Thymus (tissue), 11 donors: ENCODE results near the gene SFXN5. TPM values are rescaled to one million over a fixed set of nuclear protein-coding genes. Genes with fewer than 3 reads are reported as not detected.

Experiments used
- DNase-seq, 9 donors: peaks; one replicate each; pipeline ENCODE4 v3.0.0-alpha.2; 2013; ENCODE audit warnings: low spot score in 9 of 9, low read depth in 6 of 9, missing footprints in 1 of 9
- H3K27ac ChIP-seq, 2 donors: one replicate each; pipeline ENCODE4 v1.5.1; 2013; ENCODE audit warnings: control low read depth in 1 of 2, low read depth in 1 of 2, low read length in 1 of 2, mild to moderate bottlenecking in 1 of 2, moderate library complexity in 1 of 2
- H3K27me3 ChIP-seq, 2 donors: one replicate each; pipeline ENCODE4 v1.5.1; 2013; ENCODE audit warnings: low read length in 1 of 2; ENCODE audit not compliant: control insufficient read depth in 2 of 2, insufficient read depth in 1 of 2
- H3K36me3 ChIP-seq, 2 donors: one replicate each; pipeline ENCODE4 v1.5.1; 2013; ENCODE audit warnings: low read length in 1 of 2, mild to moderate bottlenecking in 1 of 2, moderate library complexity in 1 of 2; ENCODE audit not compliant: control insufficient read depth in 2 of 2, insufficient read depth in 2 of 2
- H3K4me1 ChIP-seq, 2 donors: one replicate each; pipeline ENCODE4 v1.5.1; 2013; ENCODE audit warnings: low read length in 2 of 2; ENCODE audit not compliant: control insufficient read depth in 2 of 2, insufficient read depth in 2 of 2
- H3K4me3 ChIP-seq, 2 donors: one replicate each; pipeline ENCODE4 v1.5.1; 2013; ENCODE audit warnings: low read length in 2 of 2, control low read depth in 1 of 2, mild to moderate bottlenecking in 1 of 2
- H3K9me3 ChIP-seq, 2 donors: one replicate each; pipeline ENCODE4 v1.5.1; 2013; ENCODE audit warnings: low read length in 1 of 2, mild to moderate bottlenecking in 1 of 2; ENCODE audit not compliant: control insufficient read depth in 2 of 2, insufficient read depth in 1 of 2
- WGBS: extraction: QIAGEN DNeasy Blood & Tissue Kit; methylation state at CpG from one replicate; pipeline ENCODE4 v1.1.7; 2013; 5-methylcytosine and 5-hydroxymethylcytosine counted together
- polyA plus RNA-seq: library from polyadenylated mRNA; stranded (reverse); fragments of 200-250 nt; gene quantifications from one replicate; pipeline ENCODE4 v1.2.3, GENCODE V29; 2013
- total RNA-seq: library from RNA; stranded (reverse); fragments of 120-200 nt; gene quantifications from one replicate; pipeline ENCODE4 v1.2.4, GENCODE V29; 2013
- donor health status: healthy.

Gene SFXN5
- total and polyA plus RNA-seq, 2 donors = 6.2 to 11.0 TPM

DNA sequence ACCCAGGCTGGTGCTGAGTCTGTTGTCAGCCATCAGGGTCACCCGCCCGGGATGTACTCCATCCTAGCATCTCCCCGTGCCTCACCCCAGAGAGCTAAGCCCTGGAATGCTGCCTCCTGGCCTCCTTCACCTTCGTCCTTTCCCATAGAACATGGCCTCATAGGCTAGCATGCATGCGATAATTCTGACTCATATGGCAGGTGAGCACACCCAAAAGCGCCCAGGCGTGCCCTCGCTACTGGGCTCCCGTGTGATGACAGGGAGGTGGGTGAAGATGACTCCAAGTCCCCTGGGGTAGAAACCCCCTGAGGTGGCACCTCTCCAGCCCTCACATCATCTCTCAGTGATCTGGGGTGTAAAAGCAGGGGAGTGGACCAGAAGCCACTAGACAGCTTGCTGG lies 177.0 kb downstream of the SFXN5 start:
- Histone ChIP-seq H3K4me1 (no peaks in the 10 kb centered on the region), H3K36me3 (no peaks in the 10 kb centered on the region), H3K9me3 (no peaks in the 10 kb centered on the region), H3K4me3 (no peak overlapping the region), H3K27ac (no peak overlapping the region), H3K27me3 (peaks cover 3 to 79% of the 10 kb centered on the region in 2 donors)
- 96% methylated on average over 9 of the region's 9 CpGs for whole genome bisulfite sequencing
- no peak for DNase-seq

DNA sequence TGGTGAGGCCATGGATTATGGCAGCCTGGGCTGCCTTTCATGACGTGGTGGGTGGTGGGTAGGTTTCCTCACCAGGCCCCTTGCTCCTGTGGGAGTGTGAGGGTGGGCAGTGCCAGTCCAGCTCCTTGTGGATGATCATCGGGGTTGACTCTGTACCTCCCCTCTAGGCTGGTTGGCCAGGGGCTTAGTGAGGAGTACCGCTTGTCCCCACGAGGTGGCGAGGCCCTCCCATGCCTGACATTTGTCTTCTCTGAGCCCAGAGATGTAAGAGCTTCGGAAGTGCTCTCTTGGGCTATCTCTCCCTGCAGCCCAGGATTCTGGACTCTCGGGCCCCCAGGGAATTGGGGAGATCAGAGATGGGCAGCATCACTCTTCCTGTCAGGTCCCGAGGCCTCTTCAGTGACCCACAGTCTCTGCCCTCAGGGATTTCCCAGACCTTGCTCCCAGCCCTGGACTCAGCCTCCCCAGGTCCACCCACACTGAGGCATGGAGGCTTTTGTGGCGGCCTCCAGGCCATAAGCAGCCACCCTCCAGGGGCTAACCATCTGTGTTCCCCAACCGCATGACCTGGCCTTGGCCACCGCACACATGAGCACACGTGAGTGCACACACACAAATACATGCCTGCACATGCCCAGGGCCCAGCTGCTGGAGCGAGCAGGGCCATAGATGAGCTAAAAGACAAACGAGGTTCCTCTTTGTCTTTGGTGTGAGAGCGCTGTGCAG lies 177.8 kb downstream of the SFXN5 start:
- 48% methylated on average over 15 of the region's 15 CpGs for WGBS
- DNase-seq = peak in 2 of 9 donors; percentile 47 to 55
- H3K9me3 ChIP-seq = no peaks in the 10 kb centered on the region
- no peaks in the 10 kb centered on the region for H3K4me1 ChIP-seq
- H3K4me3 ChIP-seq = no peak overlapping the region
- no peak overlapping the region for H3K27ac ChIP-seq
- H3K36me3 ChIP-seq = no peaks in the 10 kb centered on the region
- H3K27me3 ChIP-seq = peaks cover 3 to 84% of the 10 kb centered on the region in 2 donors

GRCh38 chr2:72892506-72893173 lies 178.9 kb downstream of the SFXN5 start:
- Histone ChIP-seq H3K36me3 (no peaks in the 10 kb centered on the region), H3K4me3 (no peak overlapping the region), H3K27me3 (peaks cover 13 to 84% of the 10 kb centered on the region in 2 donors), H3K9me3 (no peaks in the 10 kb centered on the region), H3K4me1 (peaks cover 4% of the 10 kb centered on the region in 2 donors), H3K27ac (no peak overlapping the region)
- 11% methylated on average over 11 of the region's 11 CpGs for WGBS
- peak in 4 of 9 donors; percentile 31 to 74 (median 57) for DNase-seq

Other genes starting within 250 kb of the SFXN5 start
- gene EXOC6B, start 245.7 kb downstream of the SFXN5 start, total RNA-seq = 6.2 TPM
- 5.0 TPM for gene EXOC6B, start 245.7 kb downstream of the SFXN5 start, polyA plus RNA-seq
- gene SPR, start 184.3 kb downstream of the SFXN5 start, total RNA-seq = 1.8 TPM
- 9.1 TPM for gene SPR, start 184.3 kb downstream of the SFXN5 start, polyA plus RNA-seq
- gene EMX1, start 154.2 kb downstream of the SFXN5 start, total RNA-seq = 0.38 TPM
- 0.82 TPM for gene EMX1, start 154.2 kb downstream of the SFXN5 start, polyA plus RNA-seq
- gene RAB11FIP5, start 41.2 kb upstream of the SFXN5 start, total RNA-seq = 0.71 TPM
- 3.8 TPM for gene RAB11FIP5, start 41.2 kb upstream of the SFXN5 start, polyA plus RNA-seq
- gene NOTO, start 130.9 kb upstream of the SFXN5 start, total RNA-seq = not detected
- gene NOTO, start 130.9 kb upstream of the SFXN5 start, polyA plus RNA-seq = 0.02 TPM
- 11.5 TPM for gene SMYD5, start 142.5 kb upstream of the SFXN5 start, total RNA-seq
- gene SMYD5, start 142.5 kb upstream of the SFXN5 start, polyA plus RNA-seq = 14.5 TPM
- gene PRADC1, start 161.5 kb upstream of the SFXN5 start, total RNA-seq = 20.2 TPM
- gene PRADC1, start 161.5 kb upstream of the SFXN5 start, polyA plus RNA-seq = 15.4 TPM
- 313 TPM for gene CCT7, start 162.6 kb upstream of the SFXN5 start, total RNA-seq
- 115 TPM for gene CCT7, start 162.6 kb upstream of the SFXN5 start, polyA plus RNA-seq
- 2.8 TPM for gene FBXO41, start 212.8 kb upstream of the SFXN5 start, total RNA-seq
- gene FBXO41, start 212.8 kb upstream of the SFXN5 start, polyA plus RNA-seq = 8.2 TPM
- gene EGR4, start 221.8 kb upstream of the SFXN5 start, total RNA-seq = 0.05 TPM
- gene EGR4, start 221.8 kb upstream of the SFXN5 start, polyA plus RNA-seq = 0.14 TPM